GM23338 (cell line): ENCODE measurements around the gene DLG2. TPM values are rescaled to one million over a fixed set of nuclear protein-coding genes. Genes with fewer than 3 reads are reported as not detected.

Experiments
- ATAC-seq: fragments of 200-7000 bp; cut with Tn5 transposase; 3 replicates; pipeline ENCODE4 v1.9.1; 2020
- DNase-seq: peaks from one replicate; pipeline ENCODE4 v3.0.0-alpha.2; 2015; ENCODE audit warnings: low spot score
- H2AFZ ChIP-seq: fragments of 200-600 bp; sonication (generic); 2 replicates; pipeline ENCODE4 v1.8.0; 2016; ENCODE audit warnings: antibody characterized with exemption, mild to moderate bottlenecking, moderate library complexity
- H3F3A ChIP-seq: fragments of 200-600 bp; sonication (generic); replicated peaks from 2 replicates; pipeline ENCODE4 v1.8.0; 2017; ENCODE audit warnings: antibody characterized with exemption, mixed run types, low read depth
- H3K27ac ChIP-seq: fragments of 200-600 bp; sonication (generic); 2 replicates; pipeline ENCODE4 v1.6.1; 2016; ENCODE audit warnings: low read depth
- H3K27me3 ChIP-seq: fragments of 200-600 bp; sonication (generic); 2 replicates; pipeline ENCODE4 v1.8.0; 2016; ENCODE audit warnings: mild to moderate bottlenecking, mixed run types, moderate library complexity; ENCODE audit not compliant: insufficient read depth
- H3K36me3 ChIP-seq: fragments of 200-600 bp; sonication (generic); 2 replicates; pipeline ENCODE4 v1.8.0; 2016; ENCODE audit warnings: mild to moderate bottlenecking; ENCODE audit not compliant: insufficient read depth
- H3K4me1 ChIP-seq: fragments of 200-600 bp; sonication (generic); 2 replicates; pipeline ENCODE4 v1.8.0; 2016; ENCODE audit warnings: mild to moderate bottlenecking, moderate library complexity; ENCODE audit not compliant: insufficient read depth
- H3K4me2 ChIP-seq: fragments of 200-600 bp; sonication (generic); 2 replicates; pipeline ENCODE4 v1.7.1; 2017; ENCODE audit warnings: mixed run types
- H3K4me3 ChIP-seq: fragments of 200-600 bp; sonication (generic); 2 replicates; pipeline ENCODE4 v1.6.1; 2016; ENCODE audit warnings: mixed run types
- H3K79me2 ChIP-seq: fragments of 200-600 bp; sonication (generic); replicated peaks from 2 replicates; pipeline ENCODE4 v1.8.0; 2017; ENCODE audit warnings: mild to moderate bottlenecking; ENCODE audit not compliant: insufficient read depth
- H3K9me2 ChIP-seq: fragments of 200-600 bp; sonication (generic); 2 replicates; pipeline ENCODE4 v1.8.0; 2017; ENCODE audit not compliant: insufficient read depth
- H4K20me1 ChIP-seq: fragments of 200-600 bp; sonication (generic); replicated peaks from 2 replicates; pipeline ENCODE4 v1.8.0; 2017; ENCODE audit warnings: mild to moderate bottlenecking; ENCODE audit not compliant: insufficient read depth
- H3K27ac Mint-ChIP-seq: 2 replicates; pipeline ENCODE4 v1.8.0; 2020; ENCODE audit warnings: inconsistent platforms, mild to moderate bottlenecking, moderate library complexity, mixed read lengths
- H3K27me3 Mint-ChIP-seq: 3 replicates; pipeline ENCODE4 v1.8.0; 2022; ENCODE audit warnings: low read depth, mild to moderate bottlenecking, moderate library complexity, mixed read lengths, inconsistent platforms; ENCODE audit not compliant: insufficient read depth, poor library complexity
- H3K36me3 Mint-ChIP-seq: 3 replicates; pipeline ENCODE4 v1.8.0; 2021; ENCODE audit warnings: low read depth, mild to moderate bottlenecking, inconsistent platforms, moderate library complexity, mixed read lengths
- H3K4me1 Mint-ChIP-seq: 3 replicates; pipeline ENCODE4 v1.8.0; 2020; ENCODE audit warnings: mild to moderate bottlenecking, inconsistent platforms, mixed read lengths
- H3K4me3 Mint-ChIP-seq: 3 replicates; pipeline ENCODE4 v1.8.0; 2021; ENCODE audit warnings: moderate library complexity, mild to moderate bottlenecking, inconsistent platforms, mixed read lengths
- H3K9me3 Mint-ChIP-seq: 3 replicates; pipeline ENCODE4 v1.8.0; 2020; ENCODE audit warnings: moderate library complexity, mild to moderate bottlenecking, inconsistent platforms, mixed read lengths
- NANOG ChIP-seq: IDR thresholded peaks from 2 replicates; pipeline ENCODE4 v1.6.1; 2016; ENCODE audit warnings: antibody characterized with exemption, borderline replicate concordance
- STAT1 ChIP-seq: IDR thresholded peaks from one replicate; pipeline ENCODE4 v1.6.1; 2016; ENCODE audit warnings: antibody characterized with exemption; ENCODE audit not compliant: unreplicated experiment
- ZNF114 ChIP-seq: fragments of 250-450 bp; sonication (Bioruptor Pico); IDR thresholded peaks from 2 replicates; pipeline ENCODE4 v1.5.0; 2020; ENCODE audit warnings: mild to moderate bottlenecking, moderate library complexity
- polyA plus RNA-seq: library from polyadenylated mRNA; unstranded; fragments of >200 nt; fragmentation: Nextera tagmentation; extraction: Ambion mirVana; gene quantifications from 2 replicates; pipeline ENCODE4 v1.2.1, GENCODE V29; 2016
- total RNA-seq: library from RNA; depleted of rRNA; stranded (reverse); fragments of >200 nt; shearing (Covaris generic); gene quantifications from 2 replicates; pipeline ENCODE4 v1.2.3, GENCODE V29; 2014
- TF ChIP-seq, protein P1 (sequence below), 2 experiments: fragments of 200-600 bp in 1 of 2; sonication (generic) in 1 of 2; conservative IDR thresholded peaks; 2 replicates each; pipeline versions ENCODE4 v1.5.1 to v1.6.1; 2016 to 2017; ENCODE audit warnings: antibody characterized with exemption in 2 of 2, low read depth in 2 of 2, mild to moderate bottlenecking in 2 of 2, moderate library complexity in 1 of 2
- TF ChIP-seq, protein P2 (sequence below): fragments of 250-450 bp; sonication (Bioruptor Pico); IDR thresholded peaks from 2 replicates; pipeline ENCODE4 v1.5.0; 2020; ENCODE audit warnings: mild to moderate bottlenecking, moderate library complexity
- TF ChIP-seq, protein P3 (sequence below): IDR thresholded peaks from one replicate; pipeline ENCODE4 v1.6.1; 2018; ENCODE audit warnings: antibody characterized with exemption; ENCODE audit not compliant: unreplicated experiment

The DLG2 gene
- total and polyA plus RNA-seq, 2 experiments from 2014 or later = 19.8 to 21.5 TPM

DNA sequence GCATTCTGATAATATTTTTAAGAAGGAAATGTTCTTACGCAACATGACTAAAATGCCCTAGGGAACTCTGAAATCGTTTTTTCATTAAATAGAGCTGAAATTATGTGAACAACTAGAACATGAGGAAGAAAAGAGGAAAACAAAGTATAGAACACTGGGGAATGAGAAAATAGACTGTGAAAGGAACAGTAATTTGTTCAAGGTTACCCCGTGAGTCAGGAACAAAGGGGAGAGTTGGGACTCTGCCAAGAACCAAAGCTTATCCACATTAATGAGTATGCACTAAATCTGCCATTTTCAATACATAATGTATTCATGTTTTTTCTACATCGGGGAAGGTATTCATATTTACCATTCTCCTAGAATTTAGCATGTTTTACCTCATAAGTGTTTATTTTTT lies 1379.2 kb downstream of the DLG2 start:
- no peak overlapping the region for H3K27ac ChIP-seq

More for the DNA sequence above, 1379.2 kb downstream of the DLG2 start:
- no peaks in the 10 kb centered on the region for H3K9me2 ChIP-seq
- no peaks in the 10 kb centered on the region for H3K36me3 ChIP-seq
- no peaks in the 10 kb centered on the region for H3K4me1 Mint-ChIP-seq
- 0 out of 2 replicates have a peak, but pooled peaks cover 3% of the 10 kb centered on the region for H3K4me1 ChIP-seq
- no peaks in the 10 kb centered on the region for H4K20me1 ChIP-seq
- H3K4me3 ChIP-seq = no peak overlapping the region
- no peaks in the 10 kb centered on the region for H3K27me3 Mint-ChIP-seq
- TF ChIP-seq STAT1 (no peak), NANOG (no peak), ZNF114 (CRISPR knock-in tag) (no peak)
- TF ChIP-seq, protein P1, sequence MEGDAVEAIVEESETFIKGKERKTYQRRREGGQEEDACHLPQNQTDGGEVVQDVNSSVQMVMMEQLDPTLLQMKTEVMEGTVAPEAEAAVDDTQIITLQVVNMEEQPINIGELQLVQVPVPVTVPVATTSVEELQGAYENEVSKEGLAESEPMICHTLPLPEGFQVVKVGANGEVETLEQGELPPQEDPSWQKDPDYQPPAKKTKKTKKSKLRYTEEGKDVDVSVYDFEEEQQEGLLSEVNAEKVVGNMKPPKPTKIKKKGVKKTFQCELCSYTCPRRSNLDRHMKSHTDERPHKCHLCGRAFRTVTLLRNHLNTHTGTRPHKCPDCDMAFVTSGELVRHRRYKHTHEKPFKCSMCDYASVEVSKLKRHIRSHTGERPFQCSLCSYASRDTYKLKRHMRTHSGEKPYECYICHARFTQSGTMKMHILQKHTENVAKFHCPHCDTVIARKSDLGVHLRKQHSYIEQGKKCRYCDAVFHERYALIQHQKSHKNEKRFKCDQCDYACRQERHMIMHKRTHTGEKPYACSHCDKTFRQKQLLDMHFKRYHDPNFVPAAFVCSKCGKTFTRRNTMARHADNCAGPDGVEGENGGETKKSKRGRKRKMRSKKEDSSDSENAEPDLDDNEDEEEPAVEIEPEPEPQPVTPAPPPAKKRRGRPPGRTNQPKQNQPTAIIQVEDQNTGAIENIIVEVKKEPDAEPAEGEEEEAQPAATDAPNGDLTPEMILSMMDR (conservative IDR thresholded peaks at IDR 0.05; ENCODE audit: low read depth in 2 of 2) = no peak
- TF ChIP-seq, protein P2, sequence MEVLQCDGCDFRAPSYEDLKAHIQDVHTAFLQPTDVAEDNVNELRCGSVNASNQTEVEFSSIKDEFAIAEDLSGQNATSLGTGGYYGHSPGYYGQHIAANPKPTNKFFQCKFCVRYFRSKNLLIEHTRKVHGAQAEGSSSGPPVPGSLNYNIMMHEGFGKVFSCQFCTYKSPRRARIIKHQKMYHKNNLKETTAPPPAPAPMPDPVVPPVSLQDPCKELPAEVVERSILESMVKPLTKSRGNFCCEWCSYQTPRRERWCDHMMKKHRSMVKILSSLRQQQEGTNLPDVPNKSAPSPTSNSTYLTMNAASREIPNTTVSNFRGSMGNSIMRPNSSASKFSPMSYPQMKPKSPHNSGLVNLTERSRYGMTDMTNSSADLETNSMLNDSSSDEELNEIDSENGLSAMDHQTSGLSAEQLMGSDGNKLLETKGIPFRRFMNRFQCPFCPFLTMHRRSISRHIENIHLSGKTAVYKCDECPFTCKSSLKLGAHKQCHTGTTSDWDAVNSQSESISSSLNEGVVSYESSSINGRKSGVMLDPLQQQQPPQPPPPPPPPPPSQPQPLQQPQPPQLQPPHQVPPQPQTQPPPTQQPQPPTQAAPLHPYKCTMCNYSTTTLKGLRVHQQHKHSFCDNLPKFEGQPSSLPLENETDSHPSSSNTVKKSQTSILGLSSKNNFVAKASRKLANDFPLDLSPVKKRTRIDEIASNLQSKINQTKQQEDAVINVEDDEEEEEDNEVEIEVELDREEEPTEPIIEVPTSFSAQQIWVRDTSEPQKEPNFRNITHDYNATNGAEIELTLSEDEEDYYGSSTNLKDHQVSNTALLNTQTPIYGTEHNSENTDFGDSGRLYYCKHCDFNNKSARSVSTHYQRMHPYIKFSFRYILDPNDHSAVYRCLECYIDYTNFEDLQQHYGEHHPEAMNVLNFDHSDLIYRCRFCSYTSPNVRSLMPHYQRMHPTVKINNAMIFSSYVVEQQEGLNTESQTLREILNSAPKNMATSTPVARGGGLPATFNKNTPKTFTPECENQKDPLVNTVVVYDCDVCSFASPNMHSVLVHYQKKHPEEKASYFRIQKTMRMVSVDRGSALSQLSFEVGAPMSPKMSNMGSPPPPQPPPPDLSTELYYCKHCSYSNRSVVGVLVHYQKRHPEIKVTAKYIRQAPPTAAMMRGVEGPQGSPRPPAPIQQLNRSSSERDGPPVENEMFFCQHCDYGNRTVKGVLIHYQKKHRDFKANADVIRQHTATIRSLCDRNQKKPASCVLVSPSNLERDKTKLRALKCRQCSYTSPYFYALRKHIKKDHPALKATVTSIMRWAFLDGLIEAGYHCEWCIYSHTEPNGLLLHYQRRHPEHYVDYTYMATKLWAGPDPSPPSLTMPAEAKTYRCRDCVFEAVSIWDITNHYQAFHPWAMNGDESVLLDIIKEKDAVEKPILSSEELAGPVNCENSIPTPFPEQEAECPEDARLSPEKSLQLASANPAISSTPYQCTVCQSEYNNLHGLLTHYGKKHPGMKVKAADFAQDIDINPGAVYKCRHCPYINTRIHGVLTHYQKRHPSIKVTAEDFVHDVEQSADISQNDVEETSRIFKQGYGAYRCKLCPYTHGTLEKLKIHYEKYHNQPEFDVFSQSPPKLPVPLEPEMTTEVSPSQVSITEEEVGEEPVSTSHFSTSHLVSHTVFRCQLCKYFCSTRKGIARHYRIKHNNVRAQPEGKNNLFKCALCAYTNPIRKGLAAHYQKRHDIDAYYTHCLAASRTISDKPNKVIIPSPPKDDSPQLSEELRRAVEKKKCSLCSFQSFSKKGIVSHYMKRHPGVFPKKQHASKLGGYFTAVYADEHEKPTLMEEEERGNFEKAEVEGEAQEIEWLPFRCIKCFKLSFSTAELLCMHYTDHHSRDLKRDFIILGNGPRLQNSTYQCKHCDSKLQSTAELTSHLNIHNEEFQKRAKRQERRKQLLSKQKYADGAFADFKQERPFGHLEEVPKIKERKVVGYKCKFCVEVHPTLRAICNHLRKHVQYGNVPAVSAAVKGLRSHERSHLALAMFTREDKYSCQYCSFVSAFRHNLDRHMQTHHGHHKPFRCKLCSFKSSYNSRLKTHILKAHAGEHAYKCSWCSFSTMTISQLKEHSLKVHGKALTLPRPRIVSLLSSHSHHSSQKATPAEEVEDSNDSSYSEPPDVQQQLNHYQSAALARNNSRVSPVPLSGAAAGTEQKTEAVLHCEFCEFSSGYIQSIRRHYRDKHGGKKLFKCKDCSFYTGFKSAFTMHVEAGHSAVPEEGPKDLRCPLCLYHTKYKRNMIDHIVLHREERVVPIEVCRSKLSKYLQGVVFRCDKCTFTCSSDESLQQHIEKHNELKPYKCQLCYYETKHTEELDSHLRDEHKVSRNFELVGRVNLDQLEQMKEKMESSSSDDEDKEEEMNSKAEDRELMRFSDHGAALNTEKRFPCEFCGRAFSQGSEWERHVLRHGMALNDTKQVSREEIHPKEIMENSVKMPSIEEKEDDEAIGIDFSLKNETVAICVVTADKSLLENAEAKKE = no peak
- TF ChIP-seq, protein P3, sequence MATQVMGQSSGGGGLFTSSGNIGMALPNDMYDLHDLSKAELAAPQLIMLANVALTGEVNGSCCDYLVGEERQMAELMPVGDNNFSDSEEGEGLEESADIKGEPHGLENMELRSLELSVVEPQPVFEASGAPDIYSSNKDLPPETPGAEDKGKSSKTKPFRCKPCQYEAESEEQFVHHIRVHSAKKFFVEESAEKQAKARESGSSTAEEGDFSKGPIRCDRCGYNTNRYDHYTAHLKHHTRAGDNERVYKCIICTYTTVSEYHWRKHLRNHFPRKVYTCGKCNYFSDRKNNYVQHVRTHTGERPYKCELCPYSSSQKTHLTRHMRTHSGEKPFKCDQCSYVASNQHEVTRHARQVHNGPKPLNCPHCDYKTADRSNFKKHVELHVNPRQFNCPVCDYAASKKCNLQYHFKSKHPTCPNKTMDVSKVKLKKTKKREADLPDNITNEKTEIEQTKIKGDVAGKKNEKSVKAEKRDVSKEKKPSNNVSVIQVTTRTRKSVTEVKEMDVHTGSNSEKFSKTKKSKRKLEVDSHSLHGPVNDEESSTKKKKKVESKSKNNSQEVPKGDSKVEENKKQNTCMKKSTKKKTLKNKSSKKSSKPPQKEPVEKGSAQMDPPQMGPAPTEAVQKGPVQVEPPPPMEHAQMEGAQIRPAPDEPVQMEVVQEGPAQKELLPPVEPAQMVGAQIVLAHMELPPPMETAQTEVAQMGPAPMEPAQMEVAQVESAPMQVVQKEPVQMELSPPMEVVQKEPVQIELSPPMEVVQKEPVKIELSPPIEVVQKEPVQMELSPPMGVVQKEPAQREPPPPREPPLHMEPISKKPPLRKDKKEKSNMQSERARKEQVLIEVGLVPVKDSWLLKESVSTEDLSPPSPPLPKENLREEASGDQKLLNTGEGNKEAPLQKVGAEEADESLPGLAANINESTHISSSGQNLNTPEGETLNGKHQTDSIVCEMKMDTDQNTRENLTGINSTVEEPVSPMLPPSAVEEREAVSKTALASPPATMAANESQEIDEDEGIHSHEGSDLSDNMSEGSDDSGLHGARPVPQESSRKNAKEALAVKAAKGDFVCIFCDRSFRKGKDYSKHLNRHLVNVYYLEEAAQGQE = no peak
- DNase-seq = no peak
- H3K36me3 Mint-ChIP-seq = no peaks in the 10 kb centered on the region
- no peak overlapping the region for H3K4me2 ChIP-seq
- no peak overlapping the region for H2AFZ ChIP-seq
- no peaks in the 10 kb centered on the region for H3K9me3 Mint-ChIP-seq
- ATAC-seq = no peak
- H3K27me3 ChIP-seq = no peaks in the 10 kb centered on the region
- H3K79me2 ChIP-seq = no peaks in the 10 kb centered on the region
- no peak overlapping the region for H3K27ac Mint-ChIP-seq
- H3K4me3 Mint-ChIP-seq = no peak overlapping the region
- no peaks in the 10 kb centered on the region for H3F3A ChIP-seq
